Natural killer cell (primary cell): ENCODE data around the gene DSTN. TPM values are rescaled to one million over a fixed set of nuclear protein-coding genes. Genes with fewer than 3 reads are reported as not detected.

ENCODE experiments used
- ATAC-seq, 3 donors: fragments of 150-1000 bp in 2 of 3; fragments of 200-7000 bp in 1 of 3; cut with Tn5 transposase; 1 replicate in 1 of 3; 2 replicates in 2 of 3; pipeline ENCODE4 v1.10.0; 2021; ENCODE audit warnings: mild to moderate bottlenecking in 2 of 3, moderate library complexity in 2 of 3
- DNase-seq, 2 donors: peaks; one replicate each; pipeline versions ENCODE4 v3.0.0 to v3.0.0-alpha.2; 2013 to 2021; ENCODE audit warnings: mixed read lengths in 1 of 2
- H3K27ac ChIP-seq: one replicate; pipeline ENCODE4 v1.5.1; 2013; ENCODE audit warnings: mild to moderate bottlenecking, low read length
- H3K27me3 ChIP-seq: one replicate; pipeline ENCODE4 v1.6.1; 2013; ENCODE audit warnings: low read length; ENCODE audit not compliant: control insufficient read depth, insufficient read depth
- H3K36me3 ChIP-seq: one replicate; pipeline ENCODE4 v1.6.1; 2013; ENCODE audit warnings: low read length; ENCODE audit not compliant: control insufficient read depth, insufficient read depth
- H3K4me1 ChIP-seq: one replicate; pipeline ENCODE4 v1.6.1; 2013; ENCODE audit warnings: low read length; ENCODE audit not compliant: control insufficient read depth, insufficient read depth
- H3K4me3 ChIP-seq: one replicate; pipeline ENCODE4 v1.5.1; 2013; ENCODE audit warnings: low read length
- H3K9me3 ChIP-seq: one replicate; pipeline ENCODE4 v1.6.1; 2013; ENCODE audit warnings: low read length; ENCODE audit not compliant: control insufficient read depth, insufficient read depth
- H3K27ac Mint-ChIP-seq, 2 donors: one replicate each; pipeline ENCODE4 v1.8.0; 2022; ENCODE audit warnings: mild to moderate bottlenecking in 2 of 2, mixed read lengths in 2 of 2, moderate library complexity in 1 of 2
- H3K27me3 Mint-ChIP-seq, 2 donors: one replicate each; pipeline ENCODE4 v1.8.0; 2022; ENCODE audit warnings: low read depth in 2 of 2, mixed read lengths in 2 of 2
- H3K36me3 Mint-ChIP-seq: one replicate; pipeline ENCODE4 v1.8.0; 2022; ENCODE audit warnings: mixed read lengths
- H3K4me1 Mint-ChIP-seq, 2 donors: one replicate each; pipeline ENCODE4 v1.8.0; 2022; ENCODE audit warnings: mixed read lengths in 2 of 2
- H3K4me3 Mint-ChIP-seq: one replicate; pipeline ENCODE4 v1.8.0; 2022; ENCODE audit warnings: mild to moderate bottlenecking, moderate library complexity, mixed read lengths
- H3K9me3 Mint-ChIP-seq, 2 donors: one replicate each; pipeline ENCODE4 v1.8.0; 2022; ENCODE audit warnings: mixed read lengths in 2 of 2
- WGBS: methylation state at CpG from one replicate; pipeline ENCODE4 v1.1.7; 2013; ENCODE audit warnings: missing lambda C conversion rate; ENCODE audit not compliant: insufficient coverage; 5-methylcytosine and 5-hydroxymethylcytosine counted together
- intact Hi-C: fragments of 100-400 bp; cut with micrococcal nuclease; formaldehyde crosslinking; loops from one replicate; pipeline ENCODE4 v1.14.2; 2022
- total RNA-seq, 4 donors: library from RNA; stranded (reverse); fragments of 120-200 nt in 1 of 4; gene quantifications; one replicate each; pipeline versions ENCODE4 v1.2.3 to v1.2.4, GENCODE V29; 2013 to 2022
- TF ChIP-seq, protein P1 (sequence below): fragments of 200-600 bp; IDR thresholded peaks from one replicate; pipeline ENCODE4 v1.8.0; 2022; ENCODE audit warnings: antibody characterized with exemption

The DSTN gene
- total RNA-seq, 3 donors from 2014 or later (not counting 1 experiment from before 2014, with no cell fraction given): 47.5 to 73.5 (median 70.0) TPM

DNA sequence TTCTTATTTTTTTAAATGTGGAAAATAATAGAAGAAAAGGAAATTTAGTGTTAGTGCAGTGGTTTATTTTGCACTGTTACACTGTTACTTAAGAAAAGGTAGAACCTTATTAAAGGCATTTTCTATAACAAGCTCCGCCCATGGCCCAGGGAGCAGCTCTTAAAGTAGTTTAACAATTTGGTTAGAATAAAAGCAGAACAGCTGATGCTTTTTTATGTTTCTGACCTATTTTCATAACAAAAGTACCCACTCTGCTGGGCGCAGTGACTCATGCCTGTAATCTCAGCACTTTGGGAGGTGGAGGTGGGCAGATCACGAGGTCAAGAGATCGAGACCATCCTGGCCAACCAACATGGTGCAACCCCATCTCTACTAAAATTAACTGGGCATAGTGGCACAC is 32.6 kb downstream of the DSTN start:
- Histone ChIP-seq H3K27me3 (no peaks in the 10 kb centered on the region), H3K4me1 (no peaks in the 10 kb centered on the region), H3K9me3 (no peaks in the 10 kb centered on the region), H3K36me3 (no peaks in the 10 kb centered on the region), H3K27ac (no peak overlapping the region), H3K4me3 (no peak overlapping the region)
- Mint-ChIP-seq H3K36me3 (peaks cover 9% of the 10 kb centered on the region), H3K27me3 (no peaks in the 10 kb centered on the region), H3K9me3 (no peaks in the 10 kb centered on the region), H3K4me3 (no peak overlapping the region), H3K4me1 (peaks cover 11 to 26% of the 10 kb centered on the region in 2 donors), H3K27ac (no peak overlapping the region)
- DNase-seq (no peak), ATAC-seq (no peak)
- WGBS: 97% methylated on average over 3 of the region's 4 CpGs
- TF ChIP-seq, protein P1, sequence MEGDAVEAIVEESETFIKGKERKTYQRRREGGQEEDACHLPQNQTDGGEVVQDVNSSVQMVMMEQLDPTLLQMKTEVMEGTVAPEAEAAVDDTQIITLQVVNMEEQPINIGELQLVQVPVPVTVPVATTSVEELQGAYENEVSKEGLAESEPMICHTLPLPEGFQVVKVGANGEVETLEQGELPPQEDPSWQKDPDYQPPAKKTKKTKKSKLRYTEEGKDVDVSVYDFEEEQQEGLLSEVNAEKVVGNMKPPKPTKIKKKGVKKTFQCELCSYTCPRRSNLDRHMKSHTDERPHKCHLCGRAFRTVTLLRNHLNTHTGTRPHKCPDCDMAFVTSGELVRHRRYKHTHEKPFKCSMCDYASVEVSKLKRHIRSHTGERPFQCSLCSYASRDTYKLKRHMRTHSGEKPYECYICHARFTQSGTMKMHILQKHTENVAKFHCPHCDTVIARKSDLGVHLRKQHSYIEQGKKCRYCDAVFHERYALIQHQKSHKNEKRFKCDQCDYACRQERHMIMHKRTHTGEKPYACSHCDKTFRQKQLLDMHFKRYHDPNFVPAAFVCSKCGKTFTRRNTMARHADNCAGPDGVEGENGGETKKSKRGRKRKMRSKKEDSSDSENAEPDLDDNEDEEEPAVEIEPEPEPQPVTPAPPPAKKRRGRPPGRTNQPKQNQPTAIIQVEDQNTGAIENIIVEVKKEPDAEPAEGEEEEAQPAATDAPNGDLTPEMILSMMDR: no peak
- intact Hi-C loops: no loop called here

DNA sequence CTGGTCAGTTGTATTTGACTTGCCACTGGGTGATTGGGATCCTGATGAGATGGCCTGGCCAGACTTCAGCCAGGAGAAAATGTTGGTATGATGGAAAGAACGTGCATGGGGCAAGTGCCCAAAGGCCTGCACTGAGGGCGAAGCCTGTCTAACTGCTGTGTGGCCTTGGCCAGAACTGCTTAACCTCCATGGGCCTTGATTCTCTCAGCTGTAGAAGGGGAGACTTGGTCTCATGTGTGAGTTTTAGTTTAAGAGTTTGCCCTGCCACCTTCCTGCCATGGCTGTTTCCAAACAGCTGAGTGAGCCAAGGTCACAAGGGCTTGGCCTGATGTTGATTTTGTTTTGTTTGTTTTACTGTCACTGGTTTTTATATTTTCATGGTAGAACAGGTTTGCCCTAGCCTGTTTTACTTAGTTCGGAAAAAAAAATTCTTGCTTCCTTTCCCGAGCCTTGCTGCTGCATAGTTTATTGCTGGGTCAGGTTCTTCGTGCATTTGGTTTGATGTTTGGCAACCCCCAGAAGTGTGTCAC is 35.3 kb downstream of the DSTN start:
- DNase-seq: no peak
- no peaks in the 10 kb centered on the region for H3K9me3 ChIP-seq
- WGBS: 94% methylated on average over 5 of the region's 5 CpGs
- TF ChIP-seq, protein P1: no peak
- Mint-ChIP-seq H3K36me3 (peaks cover 9% of the 10 kb centered on the region), H3K27me3 (no peaks in the 10 kb centered on the region), H3K4me3 (no peak overlapping the region), H3K4me1 (peaks cover 24 to 28% of the 10 kb centered on the region in 2 donors), H3K27ac (peak overlapping the region in 1 of 2 donors; percentile 53), H3K9me3 (no peaks in the 10 kb centered on the region)
- intact Hi-C loops: no loop called here
- no peak for ATAC-seq
- H3K27ac ChIP-seq: no peak overlapping the region
- H3K27me3 ChIP-seq: no peaks in the 10 kb centered on the region
- H3K36me3 ChIP-seq: peaks cover 4% of the 10 kb centered on the region
- no peak overlapping the region for H3K4me3 ChIP-seq
- peaks cover 13% of the 10 kb centered on the region for H3K4me1 ChIP-seq

DNA sequence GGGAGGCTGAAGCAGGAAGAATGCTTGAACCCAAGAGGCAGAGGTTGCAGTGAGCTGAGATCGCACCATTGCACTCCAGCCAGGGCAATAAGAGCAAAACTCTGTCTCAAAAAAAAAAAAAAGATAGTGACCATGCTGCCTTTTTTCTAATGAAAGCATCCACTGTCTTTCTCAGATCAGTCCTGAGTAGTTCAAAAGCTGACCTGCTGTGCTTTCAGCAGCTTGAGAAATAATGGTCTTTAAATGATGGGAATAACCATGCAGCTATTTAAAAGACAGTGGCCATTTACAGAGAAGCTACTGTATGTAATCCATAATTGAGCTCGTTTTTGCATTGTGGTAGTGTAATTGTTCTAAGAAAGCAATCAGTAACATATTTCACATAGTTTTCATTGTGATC is 36.1 kb downstream of the DSTN start:
- Mint-ChIP-seq H3K4me1 (peaks cover 31 to 35% of the 10 kb centered on the region in 2 donors), H3K9me3 (no peaks in the 10 kb centered on the region), H3K27me3 (no peaks in the 10 kb centered on the region), H3K4me3 (no peak overlapping the region), H3K27ac (no peak overlapping the region), H3K36me3 (peaks cover 9% of the 10 kb centered on the region)
- DNase-seq (no peak), ATAC-seq (no peak)
- Histone ChIP-seq H3K4me1 (peaks cover 21% of the 10 kb centered on the region), H3K36me3 (peaks cover 4% of the 10 kb centered on the region), H3K27ac (no peak overlapping the region), H3K27me3 (no peaks in the 10 kb centered on the region), H3K9me3 (no peaks in the 10 kb centered on the region), H3K4me3 (no peak overlapping the region)
- TF ChIP-seq, protein P1: no peak
- intact Hi-C loops: no loop called here
- 97% methylated on average over 1 of the region's 2 CpGs for WGBS
